ENCODE results near the gene PMVK. TPM values are rescaled to one million over a fixed set of nuclear protein-coding genes. Genes with fewer than 3 reads are reported as not detected.
A peak's percentile ranks its signal among the peaks of the same experiment; 100 is the strongest.

Gene PMVK
- total RNA-seq, 1 donor = 6.2 TPM

DNA sequence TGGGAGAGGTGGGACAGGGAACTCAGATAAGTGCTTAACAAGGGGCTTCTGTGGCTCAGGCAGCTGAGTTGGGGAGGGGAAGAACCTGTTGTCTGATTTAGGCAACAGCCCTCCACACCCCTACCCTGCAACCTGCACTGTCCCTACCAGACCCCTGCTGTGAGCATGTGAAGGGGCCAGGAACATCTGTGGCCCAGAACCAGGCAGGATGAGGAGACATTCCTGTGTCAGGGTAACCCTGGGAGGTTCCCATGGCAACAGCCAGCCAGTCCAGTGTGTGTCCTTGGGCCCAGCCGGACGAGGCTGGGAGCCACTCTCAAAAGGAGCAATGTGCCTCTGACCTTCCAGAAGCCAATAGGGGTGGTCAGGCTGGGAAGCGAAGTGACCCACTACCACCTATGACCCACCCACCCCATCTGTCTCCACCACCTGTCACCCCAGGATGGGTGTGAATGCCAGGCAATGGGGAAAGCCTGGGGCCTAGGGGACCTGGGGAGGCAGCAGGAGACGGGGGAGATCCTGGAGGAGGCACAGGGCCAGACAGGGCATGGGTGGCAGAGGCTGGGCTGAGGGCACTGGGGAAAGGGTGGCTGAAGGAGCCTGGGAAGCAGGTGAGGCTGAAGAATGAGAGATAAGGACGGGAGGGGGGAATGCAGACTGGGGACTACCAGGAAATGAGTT is 5.0 kb upstream of the PMVK start:
- H3K36me3 ChIP-seq (ENCODE audit: insufficient read depth, low read length) = no peaks in the 10 kb centered on the region
- H4K20me1 ChIP-seq (ENCODE audit: insufficient read depth, low read length) = no peaks in the 10 kb centered on the region
- no peaks in the 10 kb centered on the region for H3K9me3 ChIP-seq (ENCODE audit: low read depth, low read length)
- peaks cover 9% of the 10 kb centered on the region for H3K4me1 ChIP-seq (ENCODE audit: insufficient read depth, low read length)
- no peaks in the 10 kb centered on the region for H3K27me3 ChIP-seq (ENCODE audit: insufficient read depth, low read length)
- TF ChIP-seq, protein P1, sequence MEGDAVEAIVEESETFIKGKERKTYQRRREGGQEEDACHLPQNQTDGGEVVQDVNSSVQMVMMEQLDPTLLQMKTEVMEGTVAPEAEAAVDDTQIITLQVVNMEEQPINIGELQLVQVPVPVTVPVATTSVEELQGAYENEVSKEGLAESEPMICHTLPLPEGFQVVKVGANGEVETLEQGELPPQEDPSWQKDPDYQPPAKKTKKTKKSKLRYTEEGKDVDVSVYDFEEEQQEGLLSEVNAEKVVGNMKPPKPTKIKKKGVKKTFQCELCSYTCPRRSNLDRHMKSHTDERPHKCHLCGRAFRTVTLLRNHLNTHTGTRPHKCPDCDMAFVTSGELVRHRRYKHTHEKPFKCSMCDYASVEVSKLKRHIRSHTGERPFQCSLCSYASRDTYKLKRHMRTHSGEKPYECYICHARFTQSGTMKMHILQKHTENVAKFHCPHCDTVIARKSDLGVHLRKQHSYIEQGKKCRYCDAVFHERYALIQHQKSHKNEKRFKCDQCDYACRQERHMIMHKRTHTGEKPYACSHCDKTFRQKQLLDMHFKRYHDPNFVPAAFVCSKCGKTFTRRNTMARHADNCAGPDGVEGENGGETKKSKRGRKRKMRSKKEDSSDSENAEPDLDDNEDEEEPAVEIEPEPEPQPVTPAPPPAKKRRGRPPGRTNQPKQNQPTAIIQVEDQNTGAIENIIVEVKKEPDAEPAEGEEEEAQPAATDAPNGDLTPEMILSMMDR (IDR thresholded peaks at IDR 0.05; ENCODE audit: extremely low read depth, low read depth, low read length) = no peak
- no peak overlapping the region for H3K4me3 ChIP-seq (ENCODE audit: insufficient read depth, low read length)
- H3K4me2 ChIP-seq (ENCODE audit: insufficient read depth, low read length) = no peak overlapping the region
- H2AFZ ChIP-seq (ENCODE audit: low read length) = no peak overlapping the region
- DNase-seq (ENCODE audit: insufficient read length, low spot score, missing footprints) = no peak
- H3K79me2 ChIP-seq (ENCODE audit: insufficient read depth, low read length) = no peaks in the 10 kb centered on the region
- H3K27ac ChIP-seq (ENCODE audit: low read depth, low read length) = no peak overlapping the region

DNA sequence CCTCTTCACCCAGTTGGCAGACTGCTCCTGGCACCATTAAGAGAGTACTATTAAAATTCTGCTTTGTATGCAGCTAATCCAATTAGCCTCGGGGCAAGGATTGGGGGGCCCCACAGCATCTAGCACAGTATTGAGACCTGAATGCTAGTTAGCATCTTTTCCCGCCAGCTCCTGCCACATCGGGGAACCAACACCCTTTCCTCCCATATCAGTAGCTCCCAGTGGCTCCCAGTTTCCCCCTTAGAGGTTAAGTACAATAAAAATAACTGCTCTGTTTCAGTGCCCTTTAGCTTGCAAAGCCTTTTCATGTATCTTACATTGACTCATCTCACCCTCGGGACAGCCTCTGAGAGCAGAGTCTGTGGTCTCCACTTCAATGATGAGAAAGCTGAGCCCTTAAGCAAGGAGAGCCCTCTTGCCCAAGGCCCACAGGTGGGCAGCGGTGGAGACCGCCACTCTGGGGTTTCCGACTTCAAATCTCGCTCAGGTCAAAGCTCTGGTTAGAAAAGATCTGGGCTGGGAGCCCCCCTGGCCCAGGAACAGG is 4.2 kb upstream of the PMVK start:
- peaks cover 14% of the 10 kb centered on the region for H3K4me1 ChIP-seq (ENCODE audit: insufficient read depth, low read length)
- no peak overlapping the region for H3K4me3 ChIP-seq (ENCODE audit: insufficient read depth, low read length)
- H3K4me2 ChIP-seq (ENCODE audit: insufficient read depth, low read length) = no peak overlapping the region
- H4K20me1 ChIP-seq (ENCODE audit: insufficient read depth, low read length) = no peaks in the 10 kb centered on the region
- H2AFZ ChIP-seq (ENCODE audit: low read length) = no peak overlapping the region
- no peaks in the 10 kb centered on the region for H3K9me3 ChIP-seq (ENCODE audit: low read depth, low read length)
- no peak overlapping the region for H3K27ac ChIP-seq (ENCODE audit: low read depth, low read length)
- peaks cover 7% of the 10 kb centered on the region for H3K79me2 ChIP-seq (ENCODE audit: insufficient read depth, low read length)
- no peak for DNase-seq (ENCODE audit: insufficient read length, low spot score, missing footprints)
- TF ChIP-seq, protein P1 (IDR thresholded peaks at IDR 0.05; ENCODE audit: extremely low read depth, low read depth, low read length) = no peak
- no peaks in the 10 kb centered on the region for H3K27me3 ChIP-seq (ENCODE audit: insufficient read depth, low read length)
- no peaks in the 10 kb centered on the region for H3K36me3 ChIP-seq (ENCODE audit: insufficient read depth, low read length)

DNA sequence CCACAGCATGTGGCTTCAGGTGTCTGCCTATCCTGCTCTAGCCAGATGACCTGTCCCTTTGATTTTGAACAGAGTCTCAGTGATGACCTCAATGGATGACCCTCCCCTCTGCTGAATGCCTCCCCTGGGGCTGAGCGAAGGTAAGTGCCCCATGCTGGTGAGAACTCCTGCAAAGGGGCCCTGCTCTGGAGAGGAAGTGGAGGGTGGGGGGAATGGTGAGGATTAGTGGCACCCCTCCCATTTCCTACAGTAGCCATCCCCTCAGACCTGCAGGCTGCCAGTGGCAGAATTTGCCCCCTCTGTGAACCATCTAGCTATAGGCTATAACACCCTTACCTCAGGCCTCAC is 3.7 kb upstream of the PMVK start:
- Histone ChIP-seq H3K79me2 (ENCODE audit: insufficient read depth, low read length) (peaks cover 9% of the 10 kb centered on the region), H3K36me3 (ENCODE audit: insufficient read depth, low read length) (no peaks in the 10 kb centered on the region), H3K4me2 (ENCODE audit: insufficient read depth, low read length) (no peak overlapping the region), H2AFZ (ENCODE audit: low read length) (no peak overlapping the region), H3K9me3 (ENCODE audit: low read depth, low read length) (no peaks in the 10 kb centered on the region), H3K27ac (ENCODE audit: low read depth, low read length) (no peak overlapping the region), H4K20me1 (ENCODE audit: insufficient read depth, low read length) (no peaks in the 10 kb centered on the region), H3K4me1 (ENCODE audit: insufficient read depth, low read length) (peaks cover 15% of the 10 kb centered on the region), H3K27me3 (ENCODE audit: insufficient read depth, low read length) (no peaks in the 10 kb centered on the region), H3K4me3 (ENCODE audit: insufficient read depth, low read length) (no peak overlapping the region)
- TF ChIP-seq, protein P1 (IDR thresholded peaks at IDR 0.05; ENCODE audit: extremely low read depth, low read depth, low read length) = no peak
- peak; percentile 53 for DNase-seq (ENCODE audit: insufficient read length, low spot score, missing footprints)

DNA sequence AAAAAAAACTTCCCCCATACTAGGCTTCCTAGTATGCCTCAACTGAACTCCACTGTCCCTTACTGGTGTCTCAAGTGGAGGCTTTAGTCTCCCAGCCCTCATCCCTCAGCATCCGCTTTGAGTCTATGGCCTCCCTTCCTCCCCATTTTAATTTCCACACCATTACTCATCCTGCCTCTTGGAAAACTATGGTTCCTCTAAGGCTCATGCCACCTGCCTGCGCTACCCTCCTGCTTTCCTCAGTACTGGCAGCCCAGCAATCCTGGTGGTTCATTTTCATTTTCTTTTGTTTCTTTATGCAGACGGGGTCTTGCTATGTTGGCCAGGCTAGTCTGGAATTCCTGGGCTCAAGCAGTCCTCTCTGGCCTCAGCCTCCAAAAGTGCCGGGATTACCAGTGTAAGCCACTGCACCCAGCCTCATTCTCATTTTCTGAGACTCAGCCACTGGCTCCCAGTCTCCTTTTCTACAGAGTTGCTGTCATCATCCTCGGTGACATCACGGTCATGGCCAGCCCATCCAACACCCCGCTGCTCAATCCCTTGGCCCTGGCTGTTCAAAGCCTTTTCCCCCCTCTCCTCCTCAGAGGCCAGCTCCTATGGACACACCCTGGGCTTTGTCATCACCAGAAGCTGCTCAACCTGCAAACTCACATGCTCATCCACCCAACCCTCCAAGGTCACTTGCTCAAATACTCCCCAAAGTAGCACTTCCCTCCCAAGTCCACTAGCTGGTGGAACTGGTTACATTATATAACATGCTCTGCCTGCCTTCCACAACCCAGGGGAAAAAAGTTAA is 2.3 kb upstream of the PMVK start:
- no peaks in the 10 kb centered on the region for H3K27me3 ChIP-seq (ENCODE audit: insufficient read depth, low read length)
- H3K9me3 ChIP-seq (ENCODE audit: low read depth, low read length) = no peaks in the 10 kb centered on the region
- no peak overlapping the region for H3K4me2 ChIP-seq (ENCODE audit: insufficient read depth, low read length)
- H2AFZ ChIP-seq (ENCODE audit: low read length) = no peak overlapping the region
- H3K27ac ChIP-seq (ENCODE audit: low read depth, low read length) = peak overlapping the region; percentile 10
- no peak overlapping the region for H3K4me3 ChIP-seq (ENCODE audit: insufficient read depth, low read length)
- no peaks in the 10 kb centered on the region for H3K36me3 ChIP-seq (ENCODE audit: insufficient read depth, low read length)
- H4K20me1 ChIP-seq (ENCODE audit: insufficient read depth, low read length) = no peaks in the 10 kb centered on the region
- TF ChIP-seq, protein P1 (IDR thresholded peaks at IDR 0.05; ENCODE audit: extremely low read depth, low read depth, low read length) = no peak
- H3K4me1 ChIP-seq (ENCODE audit: insufficient read depth, low read length) = peaks cover 15% of the 10 kb centered on the region
- H3K79me2 ChIP-seq (ENCODE audit: insufficient read depth, low read length) = peaks cover 9% of the 10 kb centered on the region
- DNase-seq (ENCODE audit: insufficient read length, low spot score, missing footprints) = peak; percentile 60
